Measurements from ENCODE around the gene UBE2F. TPM values are rescaled to one million over a fixed set of nuclear protein-coding genes. Genes with fewer than 3 reads are reported as not detected.
"Not testable (repeated sequence)": the region's sequence is repeated elsewhere in the genome, so short reads cannot be mapped to it uniquely, and the experiment has no call there.

The UBE2F gene
- total RNA-seq, 2 donors from 2014 or later = 49.5 to 49.9 TPM

DNA sequence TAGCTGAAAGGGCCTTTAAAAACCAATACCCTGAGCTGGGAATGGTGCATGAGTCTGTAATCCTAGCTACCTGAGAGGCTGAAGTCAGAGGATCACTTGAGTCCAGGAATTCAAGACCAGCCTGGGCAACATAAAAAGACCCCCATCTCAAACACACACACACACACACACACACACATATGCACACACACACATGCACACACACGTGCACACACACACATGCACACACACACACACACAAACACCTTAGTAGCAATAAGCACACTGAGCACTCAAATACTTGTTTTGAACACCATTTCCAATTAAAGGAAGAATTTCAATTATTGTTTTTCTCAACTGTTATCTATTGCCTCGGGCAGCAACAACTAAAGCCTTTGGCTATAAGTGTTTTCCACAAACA lies 25.6 kb upstream of the UBE2F start:
- intact Hi-C loops (cut with DNase I) = no loop called here
- DNase-seq (ENCODE audit: low spot score) = no peak

DNA sequence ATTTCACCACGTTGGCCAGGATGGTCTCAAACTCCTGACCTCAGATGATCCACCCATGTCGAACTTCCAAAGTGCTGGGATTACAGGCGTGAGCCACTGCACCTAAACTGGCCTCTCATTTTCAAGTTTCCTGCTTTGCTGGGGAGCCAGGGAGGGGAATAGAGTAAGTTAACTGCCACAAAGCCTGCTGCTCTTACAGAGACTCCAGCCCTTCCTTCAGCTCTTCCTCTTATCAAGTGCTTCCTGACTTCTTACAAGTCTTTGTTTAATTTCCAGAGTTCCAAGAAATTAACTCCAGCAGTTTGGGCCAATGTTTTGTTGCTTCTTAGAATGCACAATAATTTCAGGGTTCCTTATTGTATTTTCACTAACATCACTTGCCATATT lies 24.3 kb upstream of the UBE2F start:
- intact Hi-C loops (cut with DNase I) = no loop called here
- DNase-seq (ENCODE audit: low spot score) = no peak

GRCh38 chr2:237943395-237944094 lies 23.3 kb upstream of the UBE2F start:
- intact Hi-C loops (cut with DNase I) = no loop called here
- no peak for DNase-seq (ENCODE audit: low spot score)

GRCh38 chr2:237944302-237944701 lies 22.5 kb upstream of the UBE2F start:
- intact Hi-C loops (cut with DNase I) = no loop called here
- no peak for DNase-seq (ENCODE audit: low spot score)

DNA sequence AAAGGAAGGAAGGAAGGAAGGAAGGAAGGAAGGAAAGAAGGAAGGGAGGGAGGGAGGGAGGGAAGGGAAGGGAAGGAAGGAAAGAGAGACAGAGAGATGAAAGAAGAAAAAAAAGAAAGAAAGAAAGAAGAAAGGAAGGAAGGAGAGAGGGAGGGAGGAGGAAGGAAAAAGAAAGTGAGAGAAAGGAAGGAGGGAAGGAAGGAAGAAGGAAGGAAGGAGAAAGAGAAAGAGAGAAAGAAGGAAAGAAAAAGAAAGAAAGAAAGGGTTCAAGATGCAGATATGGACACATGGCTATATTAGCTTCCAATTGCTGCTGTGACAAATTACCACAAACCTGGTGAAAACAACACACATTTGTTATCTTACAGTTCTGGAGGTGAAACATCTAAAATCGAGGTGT lies 20.4 kb upstream of the UBE2F start:
- intact Hi-C loops (cut with DNase I) = no loop called here
- DNase-seq (ENCODE audit: low spot score) = no peak

GRCh38 chr2:237951354-237951753 lies 15.5 kb upstream of the UBE2F start:
- intact Hi-C loops (cut with DNase I); DNase-seq (ENCODE audit: low spot score): not testable (repeated sequence)

DNA sequence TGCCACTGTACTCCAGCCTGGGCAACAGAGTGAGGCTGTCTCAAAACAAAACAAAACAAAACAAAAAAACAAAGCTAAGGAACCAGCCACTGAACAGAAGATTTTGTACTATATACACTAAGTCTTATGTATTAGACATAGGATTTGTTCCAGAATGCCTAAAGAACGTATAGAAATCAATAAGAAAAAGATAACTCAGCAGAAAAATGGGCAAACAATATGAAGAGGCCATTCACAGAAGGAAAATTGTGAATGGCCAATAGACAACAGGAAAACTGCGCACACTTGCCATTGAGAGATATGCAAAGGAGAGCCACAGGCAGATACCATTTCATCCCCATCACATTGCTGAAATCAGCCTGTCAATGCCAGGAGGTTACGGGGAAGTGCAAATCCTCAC lies 14.9 kb upstream of the UBE2F start:
- no peak for DNase-seq (ENCODE audit: low spot score)
- intact Hi-C loops (cut with DNase I) = no loop called here

DNA sequence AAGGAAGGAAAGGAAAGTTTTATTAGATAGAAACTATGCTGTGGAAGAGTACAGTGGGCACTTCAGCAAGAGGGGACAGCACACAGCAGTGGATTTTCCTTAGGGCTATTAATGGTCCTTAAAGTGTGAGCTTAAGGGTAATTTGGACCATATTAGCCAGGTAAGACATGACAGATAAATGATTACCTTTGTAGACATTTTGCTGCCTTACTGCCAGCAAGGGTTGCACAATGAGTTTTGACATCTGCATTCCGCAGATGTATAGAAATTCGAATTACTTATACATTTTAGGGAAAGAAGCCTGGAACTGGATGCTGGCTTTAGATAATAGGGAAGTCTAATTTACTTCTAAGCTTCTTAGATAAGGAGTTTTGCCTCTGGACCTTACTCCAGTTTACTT lies 14.0 kb upstream of the UBE2F start:
- intact Hi-C loops (cut with DNase I) = no loop called here
- DNase-seq (ENCODE audit: low spot score) = no peak

GRCh38 chr2:237955640-237956401 lies 11.0 kb upstream of the UBE2F start:
- no peak for DNase-seq (ENCODE audit: low spot score)
- intact Hi-C loops (cut with DNase I) = no loop called here

DNA sequence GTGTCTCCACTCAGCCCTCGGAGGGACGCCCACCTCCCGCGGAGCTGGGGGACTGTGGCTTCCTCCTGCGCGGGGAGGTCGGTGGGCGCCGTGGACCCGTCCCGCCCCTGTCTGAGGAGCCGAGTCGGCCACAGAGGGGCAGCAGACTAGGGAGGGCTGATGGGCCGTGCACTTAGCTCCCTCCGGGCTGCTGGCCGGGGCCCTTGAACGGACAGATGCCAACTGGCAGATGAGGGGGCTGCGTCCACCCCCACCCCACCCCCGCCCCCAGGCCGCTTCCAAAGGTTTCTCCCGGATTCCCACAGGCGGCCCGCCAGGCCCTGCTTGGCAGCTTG lies 10.4 kb upstream of the UBE2F start:
- intact Hi-C loops (cut with DNase I) = no loop called here
- DNase-seq (ENCODE audit: low spot score) = no peak

DNA sequence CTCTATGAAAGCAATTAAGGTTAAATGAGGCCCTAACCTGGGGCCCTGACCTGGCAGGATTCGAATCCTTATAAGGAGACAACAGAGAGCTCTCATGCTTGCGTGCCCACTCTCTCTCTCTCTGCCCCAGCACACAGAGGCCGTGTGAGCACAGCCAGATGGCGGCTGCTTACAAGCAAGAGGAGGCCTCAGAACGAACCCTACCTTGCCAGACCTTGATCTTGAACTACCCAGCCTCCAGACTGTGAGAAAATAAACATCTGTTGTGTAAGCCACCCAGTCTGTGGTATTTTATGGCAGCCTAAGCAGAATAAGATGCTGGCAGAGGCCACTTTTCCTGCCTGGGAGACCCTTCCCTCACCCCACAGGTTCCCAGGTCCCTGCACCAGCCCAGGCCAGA lies 5.2 kb upstream of the UBE2F start:
- intact Hi-C loops (cut with DNase I) = no loop called here
- DNase-seq (ENCODE audit: low spot score) = no peak

GRCh38 chr2:237962432-237963084 lies 4.3 kb upstream of the UBE2F start:
- no peak for DNase-seq (ENCODE audit: low spot score)
- intact Hi-C loops (cut with DNase I) = no loop called here

- DNase-seq (ENCODE audit: low spot score); intact Hi-C loops (cut with DNase I): not testable (repeated sequence)
Observed at GRCh38 chr2:237963490-237963991, 3.3 kb upstream of the UBE2F start.

DNA sequence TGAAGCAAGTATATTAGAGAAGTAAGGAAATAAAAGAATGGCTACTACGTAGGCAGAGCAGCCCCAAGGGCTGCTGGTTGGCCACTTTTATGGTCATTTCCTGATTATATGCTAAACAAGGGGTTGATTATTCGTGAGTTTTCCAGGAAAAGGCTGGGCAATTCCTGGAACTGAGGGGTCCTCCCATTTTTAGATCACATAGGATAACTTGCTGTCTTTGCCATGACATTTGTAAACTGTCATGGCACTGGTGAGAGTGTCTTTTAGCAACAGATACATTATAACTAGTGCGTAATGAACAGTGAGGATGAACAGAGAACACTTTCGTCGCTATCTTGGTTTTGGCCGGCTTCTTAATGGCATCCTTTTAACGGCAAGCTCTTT lies 2.6 kb upstream of the UBE2F start:
- DNase-seq (ENCODE audit: low spot score) = no peak
- intact Hi-C loops (cut with DNase I) = no loop called here

DNA sequence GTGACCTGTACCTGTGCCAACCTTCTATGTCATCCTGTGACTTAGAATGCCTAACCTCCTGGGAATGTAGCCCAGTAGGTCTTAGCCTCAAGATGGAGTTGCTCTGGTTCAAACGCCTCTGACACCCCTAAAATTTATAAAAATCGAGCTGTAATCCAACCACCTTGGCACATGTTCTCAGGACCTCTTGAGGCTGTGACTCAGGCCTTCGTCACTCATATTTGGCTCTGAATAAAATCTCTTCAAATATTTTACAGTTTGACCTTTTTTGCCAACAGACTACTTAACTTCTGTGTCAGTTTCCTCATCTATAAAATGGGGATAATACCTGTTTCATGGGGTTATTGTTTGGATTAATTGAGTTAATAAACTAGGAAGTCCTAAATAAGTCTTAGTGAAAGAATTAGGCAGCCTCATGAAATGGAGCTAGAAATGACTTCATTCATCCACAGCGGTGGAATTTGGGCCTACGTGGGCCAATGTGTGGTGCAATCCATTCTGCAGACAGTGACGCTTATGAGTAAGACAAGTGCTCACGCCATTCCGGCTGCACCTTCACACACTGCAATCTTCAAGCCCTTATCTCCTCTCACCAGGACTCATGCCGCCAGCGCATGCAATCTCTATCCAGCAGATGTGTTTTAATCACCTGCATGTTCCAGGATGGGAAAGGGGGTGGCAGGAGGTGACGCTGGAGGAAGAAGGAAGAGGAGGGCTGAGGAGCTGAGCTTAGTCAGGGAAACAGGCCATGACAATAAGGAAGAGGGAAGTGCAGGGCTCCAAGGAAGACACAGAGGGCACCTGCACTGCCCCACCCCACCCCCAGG lies 2.0 kb upstream of the UBE2F start:
- no peak for DNase-seq (ENCODE audit: low spot score)
- intact Hi-C loops (cut with DNase I) = no loop called here

- intact Hi-C loops (cut with DNase I); DNase-seq (ENCODE audit: low spot score): not testable (repeated sequence)
Observed at GRCh38 chr2:237965844-237966243, 970 bp upstream of the UBE2F start.

GRCh38 chr2:237966250-237966564 lies 607 bp upstream of the UBE2F start:
- no peak for DNase-seq (ENCODE audit: low spot score)
- intact Hi-C loops (cut with DNase I) = no loop called here

DNA sequence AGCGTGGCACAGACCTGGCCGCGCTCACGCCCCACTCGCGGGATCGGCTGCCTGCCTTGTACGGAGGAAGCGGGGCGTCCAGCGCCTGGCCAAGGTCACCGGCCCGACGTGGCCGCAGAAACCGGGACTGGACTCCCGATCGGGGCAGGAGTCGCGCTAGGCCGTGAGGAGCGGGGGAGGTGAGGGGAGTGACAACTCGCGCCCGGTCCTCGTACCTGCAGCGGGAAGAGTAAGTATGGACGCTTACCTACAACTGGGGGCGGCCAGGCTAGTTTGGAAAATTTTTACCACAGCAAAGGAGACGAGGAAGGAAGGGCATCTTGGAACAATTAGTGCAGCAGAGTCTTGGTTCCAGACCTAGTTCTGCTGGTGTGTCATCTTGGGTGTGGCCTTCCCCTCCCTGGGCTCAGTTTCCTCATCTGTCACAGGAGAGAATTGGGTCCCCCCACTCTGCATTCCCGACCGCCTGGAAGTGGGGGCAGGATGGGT lies 693 bp downstream of the UBE2F start:
- intact Hi-C loops (cut with DNase I) = no loop called here
- no peak for DNase-seq (ENCODE audit: low spot score)

DNA sequence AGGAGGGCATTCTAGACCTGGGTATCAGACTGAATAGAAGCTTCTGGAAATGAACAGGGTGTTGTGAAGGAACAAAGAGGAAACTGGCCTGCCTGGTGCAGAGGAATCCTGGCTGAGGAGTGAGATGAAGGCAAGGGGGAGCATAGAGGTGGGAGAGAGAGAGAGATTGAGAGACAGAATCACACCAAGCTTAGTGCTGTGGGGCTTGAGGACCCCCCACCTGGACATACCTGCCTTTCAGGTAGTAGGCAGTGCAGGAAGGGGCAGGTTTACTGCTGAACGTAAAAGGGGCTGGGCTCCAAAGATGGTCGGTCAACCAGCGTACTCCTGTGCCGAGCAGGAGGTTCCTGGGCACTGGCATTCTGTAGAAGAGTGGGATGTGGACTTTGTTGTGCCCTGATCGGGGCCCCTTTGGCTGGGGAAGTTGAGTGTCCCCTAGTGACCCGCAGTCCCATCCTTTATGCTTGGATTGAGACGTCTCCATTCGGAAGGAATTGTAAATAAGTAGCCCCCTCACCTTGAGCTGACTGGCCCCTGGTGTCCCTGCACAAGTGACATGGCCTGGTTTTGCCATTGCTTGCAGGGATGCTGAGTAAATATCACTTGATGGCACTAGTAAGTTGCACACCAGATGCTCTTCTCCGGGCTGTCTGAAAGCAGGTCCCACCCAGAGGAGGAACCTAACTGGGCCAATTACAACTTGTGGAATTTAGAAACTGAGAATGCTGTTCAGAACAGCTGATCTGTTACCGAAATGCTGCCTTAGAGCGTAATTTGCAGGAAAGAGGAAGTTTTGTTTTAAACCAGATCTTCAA lies 1.4 kb downstream of the UBE2F start:
- intact Hi-C loops (cut with DNase I) = loop anchor here in 1 of 2 donors (2.0 kb wide), 1 partner anchor 37 kb away; no protein-coding TSS in a partner anchor
- no peak for DNase-seq (ENCODE audit: low spot score)

Data from posterior vena cava (tissue), 2 donors.